Neural crest cell (in vitro differentiated cells): ENCODE data around the gene DAZAP1. TPM values are rescaled to one million over a fixed set of nuclear protein-coding genes. Genes with fewer than 3 reads are reported as not detected.
A peak's percentile ranks its signal among the peaks of the same experiment; 100 is the strongest.

ENCODE experiments used
- DNase-seq: peaks from one replicate; pipeline ENCODE4 v3.0.0; 2021; ENCODE audit warnings: low read depth, mixed read lengths, low spot score
- H3K27ac Mint-ChIP-seq: one replicate; pipeline ENCODE4 v1.8.0; 2021; ENCODE audit warnings: mild to moderate bottlenecking, mixed read lengths; ENCODE audit not compliant: unreplicated experiment
- H3K27me3 Mint-ChIP-seq: 2 replicates; pipeline ENCODE4 v1.8.0; 2021; ENCODE audit warnings: low read depth, mild to moderate bottlenecking, mixed read lengths
- H3K36me3 Mint-ChIP-seq: 2 replicates; pipeline ENCODE4 v1.8.0; 2021; ENCODE audit warnings: low read depth, mild to moderate bottlenecking, mixed read lengths
- H3K4me1 Mint-ChIP-seq: 2 replicates; pipeline ENCODE4 v1.8.0; 2021; ENCODE audit warnings: mixed read lengths
- H3K4me3 Mint-ChIP-seq: one replicate; pipeline ENCODE4 v1.8.0; 2021; ENCODE audit warnings: mild to moderate bottlenecking, mixed read lengths
- H3K9me3 Mint-ChIP-seq: 2 replicates; pipeline ENCODE4 v1.8.0; 2021; ENCODE audit warnings: mixed read lengths
- total RNA-seq: library from RNA; stranded (reverse); gene quantifications from 2 replicates; pipeline ENCODE4 v1.2.1, GENCODE V29; 2021
- TF ChIP-seq, protein P1 (sequence below): fragments of 200-600 bp; sonication (generic); conservative IDR thresholded peaks from 2 replicates; pipeline ENCODE4 v1.5.0; 2021; ENCODE audit warnings: antibody characterized with exemption, mild to moderate bottlenecking

The DAZAP1 gene
- total RNA-seq, 1 donor from 2014 or later, result 146 TPM

DNA sequence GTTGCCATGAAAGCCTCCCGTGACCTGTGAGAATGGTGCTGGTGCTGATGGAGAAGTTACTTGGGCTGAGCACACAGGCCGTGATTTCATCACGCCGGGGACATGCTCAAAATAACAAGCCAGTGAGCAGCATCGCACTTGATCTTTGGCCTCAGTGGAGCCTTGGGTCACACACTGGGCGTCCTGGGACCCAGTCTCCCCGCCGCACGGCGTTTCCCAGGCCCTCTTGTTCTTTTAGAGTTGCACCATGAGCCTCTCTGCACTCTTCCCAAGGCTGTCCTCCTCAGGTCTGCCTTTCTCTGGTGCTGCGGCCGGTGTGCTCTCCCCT lies 33.2 kb upstream of the DAZAP1 start:
- Mint-ChIP-seq H3K27ac (no peak overlapping the region), H3K27me3 (no peaks in the 10 kb centered on the region), H3K9me3 (no peaks in the 10 kb centered on the region), H3K36me3 (peaks cover 4% of the 10 kb centered on the region), H3K4me3 (no peak overlapping the region), H3K4me1 (no peaks in the 10 kb centered on the region)
- DNase-seq, result no peak
- TF ChIP-seq, protein P1, sequence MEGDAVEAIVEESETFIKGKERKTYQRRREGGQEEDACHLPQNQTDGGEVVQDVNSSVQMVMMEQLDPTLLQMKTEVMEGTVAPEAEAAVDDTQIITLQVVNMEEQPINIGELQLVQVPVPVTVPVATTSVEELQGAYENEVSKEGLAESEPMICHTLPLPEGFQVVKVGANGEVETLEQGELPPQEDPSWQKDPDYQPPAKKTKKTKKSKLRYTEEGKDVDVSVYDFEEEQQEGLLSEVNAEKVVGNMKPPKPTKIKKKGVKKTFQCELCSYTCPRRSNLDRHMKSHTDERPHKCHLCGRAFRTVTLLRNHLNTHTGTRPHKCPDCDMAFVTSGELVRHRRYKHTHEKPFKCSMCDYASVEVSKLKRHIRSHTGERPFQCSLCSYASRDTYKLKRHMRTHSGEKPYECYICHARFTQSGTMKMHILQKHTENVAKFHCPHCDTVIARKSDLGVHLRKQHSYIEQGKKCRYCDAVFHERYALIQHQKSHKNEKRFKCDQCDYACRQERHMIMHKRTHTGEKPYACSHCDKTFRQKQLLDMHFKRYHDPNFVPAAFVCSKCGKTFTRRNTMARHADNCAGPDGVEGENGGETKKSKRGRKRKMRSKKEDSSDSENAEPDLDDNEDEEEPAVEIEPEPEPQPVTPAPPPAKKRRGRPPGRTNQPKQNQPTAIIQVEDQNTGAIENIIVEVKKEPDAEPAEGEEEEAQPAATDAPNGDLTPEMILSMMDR, result no peak

DNA sequence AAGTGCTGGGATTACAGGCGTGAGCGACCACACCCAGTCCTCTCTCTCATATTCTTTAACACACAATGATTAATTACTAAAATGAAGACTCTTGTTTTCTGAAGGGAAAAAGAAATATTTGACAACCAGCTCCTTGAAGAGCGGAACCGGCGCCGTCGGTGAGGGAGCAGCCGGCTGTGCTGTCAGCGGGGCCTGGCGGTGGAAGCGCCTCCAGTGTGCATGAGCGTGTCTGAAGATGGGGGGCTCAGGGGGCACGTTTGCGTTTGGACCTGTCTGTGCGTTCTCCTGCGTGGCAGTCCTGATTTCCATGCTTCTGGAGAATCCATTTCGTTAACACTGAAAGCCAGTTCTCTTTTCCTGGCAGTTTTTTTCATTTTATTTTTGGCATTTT lies 31.0 kb upstream of the DAZAP1 start:
- H3K9me3 Mint-ChIP-seq, result no peaks in the 10 kb centered on the region
- TF ChIP-seq, protein P1, result no peak
- no peaks in the 10 kb centered on the region for H3K36me3 Mint-ChIP-seq
- DNase-seq, result no peak
- H3K4me1 Mint-ChIP-seq, result peaks cover 4% of the 10 kb centered on the region
- H3K27me3 Mint-ChIP-seq, result peaks cover 4% of the 10 kb centered on the region
- peak overlapping the region; percentile 34 for H3K4me3 Mint-ChIP-seq
- no peak overlapping the region for H3K27ac Mint-ChIP-seq

DNA sequence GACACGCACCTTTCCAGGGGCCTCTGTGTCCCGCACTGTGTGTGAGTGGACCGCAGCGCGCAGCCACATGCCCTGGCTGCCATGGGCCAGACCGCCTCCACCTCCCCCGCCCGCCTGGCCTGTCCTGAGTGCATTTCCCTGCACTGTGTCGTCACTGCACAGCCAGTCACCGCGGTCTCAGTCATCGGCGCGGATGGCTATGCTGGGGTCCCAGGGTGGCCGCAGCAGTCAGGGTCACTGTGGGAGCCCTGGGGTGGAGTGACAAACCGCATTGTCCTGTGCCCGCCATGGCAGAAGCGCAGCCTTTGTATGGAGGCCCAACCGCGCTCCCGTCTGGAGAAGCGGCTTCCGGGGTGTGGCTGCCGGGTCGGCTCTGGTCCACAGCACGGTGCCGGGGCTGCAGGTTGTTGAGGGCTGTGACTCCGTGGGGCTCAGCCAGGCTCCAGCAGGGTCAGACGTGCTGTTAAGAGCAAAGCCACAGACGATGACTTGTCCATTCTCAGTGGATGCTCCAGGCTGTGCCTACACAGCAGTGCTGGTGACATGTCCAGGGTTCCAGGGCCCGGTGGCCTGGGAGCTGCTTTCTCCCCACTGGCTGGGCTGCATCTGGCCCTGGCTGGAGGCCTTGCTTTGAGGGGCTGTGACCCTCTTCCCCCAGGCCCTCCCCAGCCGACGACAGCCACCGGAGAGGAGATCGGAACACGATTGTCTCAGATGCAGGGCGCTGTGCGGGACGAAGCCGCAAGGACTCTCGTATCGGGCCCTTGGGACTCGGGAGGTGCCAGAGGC lies 30.0 kb upstream of the DAZAP1 start:
- H3K27ac Mint-ChIP-seq, result no peak overlapping the region
- TF ChIP-seq, protein P1, result no peak
- no peak overlapping the region for H3K4me3 Mint-ChIP-seq
- H3K4me1 Mint-ChIP-seq, result peaks cover 7% of the 10 kb centered on the region
- no peaks in the 10 kb centered on the region for H3K9me3 Mint-ChIP-seq
- no peak for DNase-seq
- H3K27me3 Mint-ChIP-seq, result peaks cover 7% of the 10 kb centered on the region
- no peaks in the 10 kb centered on the region for H3K36me3 Mint-ChIP-seq

DNA sequence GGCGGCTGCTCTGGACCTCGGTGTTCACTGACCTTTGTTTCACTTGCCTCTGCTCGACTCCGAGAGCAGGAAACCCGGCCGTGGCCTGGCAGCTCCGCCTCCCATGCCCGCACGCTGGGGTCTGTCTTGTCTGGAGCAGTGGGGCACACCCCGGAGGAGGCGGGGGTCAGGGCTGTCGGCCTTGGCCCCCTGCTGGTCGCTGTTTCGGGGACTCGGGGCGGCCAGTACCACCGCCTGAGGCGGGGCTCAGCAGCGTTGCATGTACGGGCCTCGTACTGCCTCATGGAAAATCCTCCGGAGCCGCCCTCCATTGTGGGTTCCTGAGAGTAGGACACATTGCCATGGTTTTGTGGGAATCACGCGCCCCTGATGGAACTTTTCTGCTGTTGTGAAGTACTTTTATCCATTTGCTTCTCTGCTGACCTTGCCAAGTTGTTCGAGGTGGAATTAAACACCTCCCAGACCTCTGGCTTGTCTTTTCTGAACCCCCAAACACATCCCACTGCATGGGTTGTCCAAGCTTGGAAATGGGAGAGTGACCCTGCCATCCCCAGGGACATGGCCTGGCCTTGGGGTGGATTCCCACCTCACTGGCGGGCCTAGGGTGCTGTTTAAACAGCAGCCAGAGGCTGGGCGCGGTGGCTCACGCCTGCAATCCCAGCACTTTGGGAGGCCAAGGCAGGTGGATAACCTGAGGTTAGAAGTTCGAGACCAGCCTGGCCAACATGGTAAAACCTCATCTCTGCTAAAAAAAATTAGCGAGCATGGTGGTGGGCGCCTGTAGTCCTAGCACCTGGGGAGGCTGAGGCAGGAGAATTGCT lies 29.2 kb upstream of the DAZAP1 start:
- H3K27ac Mint-ChIP-seq, result peak overlapping the region; percentile 75
- peaks cover 12% of the 10 kb centered on the region for H3K4me1 Mint-ChIP-seq
- H3K4me3 Mint-ChIP-seq, result no peak overlapping the region
- no peak for DNase-seq
- H3K36me3 Mint-ChIP-seq, result peaks cover 4% of the 10 kb centered on the region
- H3K27me3 Mint-ChIP-seq, result peaks cover 12% of the 10 kb centered on the region
- TF ChIP-seq, protein P1, result peak; percentile 13
- H3K9me3 Mint-ChIP-seq, result no peaks in the 10 kb centered on the region

DNA sequence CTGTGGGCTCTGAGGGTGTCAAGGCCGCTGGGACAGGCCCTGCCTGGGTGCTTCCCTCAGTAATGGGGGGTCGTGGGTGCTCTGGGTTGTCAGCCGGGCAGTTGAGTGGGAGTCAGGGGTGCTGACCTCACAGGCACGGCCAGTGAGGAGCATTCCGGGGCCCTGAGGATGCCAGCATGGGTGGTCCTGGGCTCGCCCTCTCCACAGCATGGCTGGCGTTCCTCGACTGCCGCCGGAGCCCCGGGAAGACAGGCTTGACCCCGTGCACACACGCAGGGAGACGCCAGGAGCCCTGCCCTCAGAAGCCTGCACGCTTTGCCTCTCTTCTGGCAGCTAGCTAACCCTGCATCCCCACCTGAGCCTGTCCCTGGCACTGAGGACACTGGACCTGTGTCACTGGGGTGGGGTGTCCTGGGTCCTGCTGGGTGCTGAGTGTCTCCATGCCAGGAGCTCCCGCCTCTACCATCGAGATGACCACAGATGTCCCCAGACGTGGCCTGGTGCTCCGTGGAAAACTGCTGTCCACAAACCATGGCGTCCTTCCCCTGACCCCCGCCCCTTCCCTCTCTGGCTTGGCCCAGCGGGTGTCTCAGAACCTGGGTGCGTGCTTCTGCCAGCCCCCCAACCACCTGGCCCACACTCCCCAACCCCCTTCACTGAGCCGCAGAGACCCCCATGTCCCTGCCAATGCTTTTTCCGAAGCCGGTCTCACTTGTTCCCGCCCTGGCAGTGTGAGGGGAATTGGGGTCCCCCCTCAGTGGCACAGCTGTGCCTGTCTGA lies 28.1 kb upstream of the DAZAP1 start:
- Mint-ChIP-seq H3K27ac (no peak overlapping the region), H3K36me3 (peaks cover 9% of the 10 kb centered on the region), H3K4me1 (peaks cover 18% of the 10 kb centered on the region), H3K4me3 (no peak overlapping the region), H3K9me3 (peaks cover 2% of the 10 kb centered on the region), H3K27me3 (peaks cover 17% of the 10 kb centered on the region)
- DNase-seq, result no peak
- TF ChIP-seq, protein P1, result no peak
